Gastrocnemius medialis (tissue), 4 donors: ENCODE results near the gene USP37. TPM values are rescaled to one million over a fixed set of nuclear protein-coding genes. Genes with fewer than 3 reads are reported as not detected.

Experiments used
- ATAC-seq, 2 donors: fragments of 150-250 bp; one replicate each; pipeline ENCODE4 v1.9.1; 2016
- DNase-seq, 2 donors: peaks; one replicate each; pipeline ENCODE4 v3.0.0-alpha.2; 2019
- H3K27ac ChIP-seq, 4 donors: fragments of 200-600 bp; sonication (generic); 1 replicate in 1 of 4; 2 replicates in 3 of 4; pipeline ENCODE4 v1.5.1; 2016 to 2018; ENCODE audit warnings: mild to moderate bottlenecking in 2 of 4, moderate library complexity in 1 of 4
- H3K27me3 ChIP-seq, 3 donors: fragments of 200-600 bp; sonication (generic) in 2 of 3; 1 replicate in 1 of 3; 2 replicates in 2 of 3; pipeline versions ENCODE4 v1.5.1 to v1.6.0; 2016 to 2019; ENCODE audit warnings: mild to moderate bottlenecking in 1 of 3, moderate library complexity in 1 of 3
- H3K36me3 ChIP-seq, 2 donors: fragments of 200-600 bp; sonication (generic) in 1 of 2; one replicate each; pipeline ENCODE4 v1.5.1; 2017 to 2018
- H3K4me1 ChIP-seq, 2 donors: fragments of 200-600 bp; sonication (generic) in 1 of 2; one replicate each; pipeline ENCODE4 v1.5.1; 2016 to 2017; ENCODE audit warnings: mild to moderate bottlenecking in 2 of 2
- H3K4me3 ChIP-seq, 4 donors: fragments of 200-600 bp; sonication (generic) in 3 of 4; 1 replicate in 1 of 4; 2 replicates in 3 of 4; pipeline ENCODE4 v1.5.1; 2016 to 2019; ENCODE audit warnings: mild to moderate bottlenecking in 2 of 4
- H3K9me3 ChIP-seq, 3 donors: fragments of 200-600 bp; sonication (generic) in 2 of 3; 1 replicate in 1 of 3; 2 replicates in 2 of 3; pipeline ENCODE4 v1.5.1; 2016 to 2019
- CTCF ChIP-seq, 5 experiments: fragments of 450-650 bp in 3 of 5; fragments of 200-600 bp in 2 of 5; sonication (generic) in 2 of 5; IDR thresholded peaks in 4 of 5; conservative IDR thresholded peaks in 1 of 5; 1 replicate in 4 of 5; 2 replicates in 1 of 5; pipeline ENCODE4 v1.5.1; 2016 to 2019; ENCODE audit warnings: antibody characterized with exemption in 5 of 5, mild to moderate bottlenecking in 3 of 5, moderate library complexity in 3 of 5
- POLR2A ChIP-seq, 2 donors: fragments of 450-650 bp; IDR thresholded peaks; one replicate each; pipeline ENCODE4 v1.6.1; 2017; ENCODE audit warnings: antibody characterized with exemption in 2 of 2, mild to moderate bottlenecking in 2 of 2, moderate library complexity in 2 of 2
- in situ Hi-C, 4 donors: fragments of 200-750 bp; cut with MboI; loops; one replicate each; pipeline versions ENCODE4 v1.15.0 to v1.8.0; 2017; ENCODE audit warnings: low sequenced_read_pairs in 4 of 4
- intact Hi-C: fragments of 100-400 bp; cut with DNase I; formaldehyde crosslinking; loops from one replicate; pipeline ENCODE4 v1.15.1; 2023; ENCODE audit warnings: low total_unique reads
- total RNA-seq, 4 donors: library from RNA; depleted of rRNA; stranded (reverse); fragments of >200 nt; gene quantifications; one replicate each; pipeline versions ENCODE4 v1.1.0 to v1.2.3, GENCODE V29; 2016

Gene USP37
- total RNA-seq, 4 donors from 2014 or later, result 7.0 to 12.4 (median 8.0) TPM

GRCh38 chr2:218577482-218578220 lies 9.5 kb upstream of the USP37 start:
- Histone ChIP-seq H3K27me3 (no peaks in the 10 kb centered on the region), H3K27ac (peak overlapping the region; percentile 72 to 95 (median 80)), H3K9me3 (no peaks in the 10 kb centered on the region), H3K4me3 (no peak overlapping the region), H3K36me3 (peaks cover 0 to 17% of the 10 kb centered on the region in 2 donors), H3K4me1 (peaks cover 47 to 50% of the 10 kb centered on the region in 2 donors)
- in situ Hi-C loops, result no loop called here
- TF ChIP-seq CTCF (IDR thresholded peaks at IDR 0.05 in 4 of 5, conservative IDR thresholded peaks at IDR 0.05 in 1 of 5) (no peak), POLR2A (IDR thresholded peaks at IDR 0.05) (no peak)
- peak in 1 of 2 donors; percentile 39 for DNase-seq
- intact Hi-C loops, result loop anchor here (10.0 kb wide), 1 partner anchor 257 kb away; the partner anchor contains the start of gene PRKAG3
- ATAC-seq, result peak; percentile 38 to 82

- Histone ChIP-seq H3K27me3 (no peaks in the 10 kb centered on the region), H3K27ac (peak overlapping the region; percentile 72 to 95 (median 80)), H3K36me3 (peaks cover 0 to 12% of the 10 kb centered on the region in 2 donors), H3K4me1 (peaks cover 47 to 50% of the 10 kb centered on the region in 2 donors), H3K4me3 (no peak overlapping the region), H3K9me3 (no peaks in the 10 kb centered on the region)
- no peak for ATAC-seq
- in situ Hi-C loops (no loop called here), intact Hi-C loops (loop anchor here (10.0 kb wide), 1 partner anchor 258 kb away; the partner anchor contains the start of gene PRKAG3)
- TF ChIP-seq POLR2A (IDR thresholded peaks at IDR 0.05), result no peak
- TF ChIP-seq CTCF (IDR thresholded peaks at IDR 0.05 in 4 of 5, conservative IDR thresholded peaks at IDR 0.05 in 1 of 5), result no peak
- DNase-seq, result no peak
Measured at GRCh38 chr2:218576854-218577253, 8.7 kb upstream of the USP37 start.

GRCh38 chr2:218570850-218571249 lies 2.7 kb upstream of the USP37 start:
- in situ Hi-C loops, result no loop called here
- ATAC-seq, result peak in 1 of 2 donors; percentile 16
- intact Hi-C loops, result loop anchor here (2.0 to 10.0 kb wide), 2 partner anchors 34 to 264 kb away; partner anchors contain the start of gene PRKAG3
- Histone ChIP-seq H3K9me3 (no peaks in the 10 kb centered on the region), H3K4me3 (peak overlapping the region in 1 of 4 donors; percentile 80), H3K27ac (peak overlapping the region; percentile 94 to 96 (median 96)), H3K36me3 (peaks cover 0 to 6% of the 10 kb centered on the region in 2 donors), H3K27me3 (no peaks in the 10 kb centered on the region), H3K4me1 (peaks cover 46 to 57% of the 10 kb centered on the region in 2 donors)
- TF ChIP-seq CTCF (IDR thresholded peaks at IDR 0.05 in 4 of 5, conservative IDR thresholded peaks at IDR 0.05 in 1 of 5) (no peak), POLR2A (IDR thresholded peaks at IDR 0.05) (no peak)
- no peak for DNase-seq

GRCh38 chr2:218569661-218570500 lies 1.7 kb upstream of the USP37 start:
- ATAC-seq, result peak; percentile 7 to 17
- peaks cover 0 to 7% of the 10 kb centered on the region in 2 donors for H3K36me3 ChIP-seq
- no peaks in the 10 kb centered on the region for H3K27me3 ChIP-seq
- TF ChIP-seq POLR2A (IDR thresholded peaks at IDR 0.05), result peak in 1 of 2 donors; percentile 24
- TF ChIP-seq CTCF (IDR thresholded peaks at IDR 0.05 in 4 of 5, conservative IDR thresholded peaks at IDR 0.05 in 1 of 5), result no peak
- H3K4me1 ChIP-seq, result peaks cover 43 to 57% of the 10 kb centered on the region in 2 donors
- intact Hi-C loops, result loop anchor here (2.0 to 10.0 kb wide), 5 partner anchors 35 to 353 kb away; partner anchors contain the start of genes ARPC2, BCS1L, PRKAG3 and TMBIM1
- in situ Hi-C loops, result loop anchor here in 1 of 4 donors (10.0 kb wide), 1 partner anchor 295 kb away; the partner anchor contains the start of genes AAMP and PNKD
- peak overlapping the region; percentile 94 to 96 (median 96) for H3K27ac ChIP-seq
- H3K9me3 ChIP-seq, result no peaks in the 10 kb centered on the region
- DNase-seq, result peak; percentile 27 to 48
- peak overlapping the region; percentile 77 to 90 (median 78) for H3K4me3 ChIP-seq
